ENCODE data around the gene GCHFR.

GCHFR gene

GRCh38 chr15:40721701-40722100, 42.2 kb upstream of the GCHFR start:
- H3K4me3 ChIP-seq (replicated peaks; ENCODE audit: insufficient read depth, low read length), result no peak overlapping the region
- no peak overlapping the region for H3K27ac ChIP-seq (replicated peaks)
- TF ChIP-seq, protein P1, sequence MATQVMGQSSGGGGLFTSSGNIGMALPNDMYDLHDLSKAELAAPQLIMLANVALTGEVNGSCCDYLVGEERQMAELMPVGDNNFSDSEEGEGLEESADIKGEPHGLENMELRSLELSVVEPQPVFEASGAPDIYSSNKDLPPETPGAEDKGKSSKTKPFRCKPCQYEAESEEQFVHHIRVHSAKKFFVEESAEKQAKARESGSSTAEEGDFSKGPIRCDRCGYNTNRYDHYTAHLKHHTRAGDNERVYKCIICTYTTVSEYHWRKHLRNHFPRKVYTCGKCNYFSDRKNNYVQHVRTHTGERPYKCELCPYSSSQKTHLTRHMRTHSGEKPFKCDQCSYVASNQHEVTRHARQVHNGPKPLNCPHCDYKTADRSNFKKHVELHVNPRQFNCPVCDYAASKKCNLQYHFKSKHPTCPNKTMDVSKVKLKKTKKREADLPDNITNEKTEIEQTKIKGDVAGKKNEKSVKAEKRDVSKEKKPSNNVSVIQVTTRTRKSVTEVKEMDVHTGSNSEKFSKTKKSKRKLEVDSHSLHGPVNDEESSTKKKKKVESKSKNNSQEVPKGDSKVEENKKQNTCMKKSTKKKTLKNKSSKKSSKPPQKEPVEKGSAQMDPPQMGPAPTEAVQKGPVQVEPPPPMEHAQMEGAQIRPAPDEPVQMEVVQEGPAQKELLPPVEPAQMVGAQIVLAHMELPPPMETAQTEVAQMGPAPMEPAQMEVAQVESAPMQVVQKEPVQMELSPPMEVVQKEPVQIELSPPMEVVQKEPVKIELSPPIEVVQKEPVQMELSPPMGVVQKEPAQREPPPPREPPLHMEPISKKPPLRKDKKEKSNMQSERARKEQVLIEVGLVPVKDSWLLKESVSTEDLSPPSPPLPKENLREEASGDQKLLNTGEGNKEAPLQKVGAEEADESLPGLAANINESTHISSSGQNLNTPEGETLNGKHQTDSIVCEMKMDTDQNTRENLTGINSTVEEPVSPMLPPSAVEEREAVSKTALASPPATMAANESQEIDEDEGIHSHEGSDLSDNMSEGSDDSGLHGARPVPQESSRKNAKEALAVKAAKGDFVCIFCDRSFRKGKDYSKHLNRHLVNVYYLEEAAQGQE (IDR thresholded peaks at IDR 0.05; ENCODE audit: insufficient replicate concordance, low read depth), result no peak
- no peak for TF ChIP-seq POLR2AphosphoS5 (IDR thresholded peaks at IDR 0.05; ENCODE audit: low read depth)
- TF ChIP-seq CTCF (IDR thresholded peaks at IDR 0.05; ENCODE audit: insufficient read depth, low read length), result no peak
- no peak for TF ChIP-seq GABPA (IDR thresholded peaks at IDR 0.05; ENCODE audit: low read depth)
- no peak for TF ChIP-seq SPI1 (IDR thresholded peaks at IDR 0.05; ENCODE audit: borderline replicate concordance, low read depth)
- no peaks in the 10 kb centered on the region for H3K27me3 ChIP-seq (ENCODE audit: insufficient read depth, poor library complexity, severe bottlenecking)
- no peak for DNase-seq (ENCODE audit: low read depth in 1 of 2, low spot score in 1 of 2)

DNA sequence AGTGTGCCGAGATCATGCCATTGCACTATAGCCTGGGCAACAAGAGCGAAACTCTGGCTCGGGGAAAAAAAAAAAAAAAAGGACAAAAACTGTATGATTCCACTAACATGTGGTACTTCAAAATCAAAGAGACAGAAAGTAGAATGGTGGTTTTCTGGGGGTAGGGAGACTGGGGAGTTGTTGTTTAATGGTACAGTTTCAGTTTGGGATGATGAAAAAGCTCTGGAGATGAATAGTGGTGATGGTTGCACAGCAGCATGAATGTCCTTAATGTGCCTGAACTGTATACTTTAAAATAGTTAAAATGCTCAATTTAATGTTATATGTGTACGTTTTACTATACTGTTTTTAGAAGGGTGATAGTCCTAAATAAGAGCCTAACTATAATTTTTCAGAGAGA, 41.5 kb upstream of the GCHFR start:
- H3K27me3 ChIP-seq (ENCODE audit: insufficient read depth, poor library complexity, severe bottlenecking), result no peaks in the 10 kb centered on the region
- DNase-seq (ENCODE audit: low read depth in 1 of 2, low spot score in 1 of 2), result no peak
- H3K27ac ChIP-seq (replicated peaks), result no peak overlapping the region
- TF ChIP-seq POLR2AphosphoS5 (IDR thresholded peaks at IDR 0.05; ENCODE audit: low read depth), result no peak
- no peak for TF ChIP-seq SPI1 (IDR thresholded peaks at IDR 0.05; ENCODE audit: borderline replicate concordance, low read depth)
- TF ChIP-seq, protein P1 (IDR thresholded peaks at IDR 0.05; ENCODE audit: insufficient replicate concordance, low read depth), result no peak
- TF ChIP-seq GABPA (IDR thresholded peaks at IDR 0.05; ENCODE audit: low read depth), result no peak
- TF ChIP-seq CTCF (IDR thresholded peaks at IDR 0.05; ENCODE audit: insufficient read depth, low read length), result no peak
- H3K4me3 ChIP-seq (replicated peaks; ENCODE audit: insufficient read depth, low read length), result no peak overlapping the region

GRCh38 chr15:40722934-40723333, 40.9 kb upstream of the GCHFR start:
- Histone ChIP-seq H3K27ac (replicated peaks) (no peak overlapping the region), H3K27me3 (ENCODE audit: insufficient read depth, poor library complexity, severe bottlenecking) (no peaks in the 10 kb centered on the region), H3K4me3 (replicated peaks; ENCODE audit: insufficient read depth, low read length) (no peak overlapping the region)
- no peak for DNase-seq (ENCODE audit: low read depth in 1 of 2, low spot score in 1 of 2)
- TF ChIP-seq, protein P1 (IDR thresholded peaks at IDR 0.05; ENCODE audit: insufficient replicate concordance, low read depth), result no peak
- no peak for TF ChIP-seq GABPA (IDR thresholded peaks at IDR 0.05; ENCODE audit: low read depth)
- no peak for TF ChIP-seq POLR2AphosphoS5 (IDR thresholded peaks at IDR 0.05; ENCODE audit: low read depth)
- no peak for TF ChIP-seq CTCF (IDR thresholded peaks at IDR 0.05; ENCODE audit: insufficient read depth, low read length)
- no peak for TF ChIP-seq SPI1 (IDR thresholded peaks at IDR 0.05; ENCODE audit: borderline replicate concordance, low read depth)

Measured in HL-60 (cell line).